HG02759 (cell line): ENCODE results near the gene NAGS.
"Not testable (repeated sequence)": the region's sequence is repeated elsewhere in the genome, so short reads cannot be mapped to it uniquely, and the experiment has no call there.

Experiments used
- ATAC-seq: cut with Tn5 transposase; IDR thresholded peaks from one replicate; pipeline ENCODE4 v1.9.1; 2021; ENCODE audit warnings: mild to moderate bottlenecking, moderate library complexity; ENCODE audit not compliant: unreplicated experiment

NAGS gene

DNA sequence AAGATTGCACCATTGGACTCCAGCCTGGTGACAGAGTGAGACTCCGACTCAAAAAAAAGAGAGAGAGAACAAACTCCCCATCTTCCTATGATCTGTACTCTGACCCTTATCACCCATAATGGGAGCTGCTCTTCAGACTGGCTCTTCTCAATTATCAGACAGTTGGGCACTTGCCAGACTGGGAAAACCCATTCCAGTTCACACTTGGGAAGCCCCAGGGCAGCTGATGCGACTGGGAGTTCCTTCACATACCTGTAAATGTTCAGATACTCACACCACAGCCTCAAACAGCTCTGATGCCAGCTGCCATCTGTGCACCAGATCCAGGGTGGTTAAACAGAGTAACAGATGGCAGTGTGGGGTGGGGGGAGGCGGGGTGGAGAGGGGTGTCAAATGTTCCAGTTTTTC, 34.2 kb downstream of the NAGS start:
- no peak for ATAC-seq

- no peak for ATAC-seq
Observed at GRCh38 chr17:44039829-44040635, 35.6 kb downstream of the NAGS start.

DNA sequence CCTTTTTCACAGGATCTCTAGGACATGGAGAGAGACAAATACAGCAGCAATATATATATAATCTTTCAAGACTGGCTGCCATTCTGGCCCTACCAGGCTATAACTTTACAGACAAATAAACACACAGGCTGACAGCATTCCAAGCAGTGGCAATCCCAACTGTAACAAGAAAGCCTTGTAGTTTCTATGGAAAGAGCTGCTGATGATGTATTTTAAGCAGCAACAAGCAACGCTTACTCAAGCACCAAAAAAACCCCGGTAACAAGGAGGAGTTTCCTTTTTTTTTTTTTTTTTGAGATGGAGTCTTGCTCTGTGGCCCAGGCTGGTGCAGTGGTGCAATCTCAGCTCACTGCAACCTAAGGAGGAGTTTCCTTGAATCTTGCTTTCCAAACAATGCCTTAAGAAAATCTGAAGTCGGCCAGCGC, 38.9 kb downstream of the NAGS start:
- no peak for ATAC-seq

DNA sequence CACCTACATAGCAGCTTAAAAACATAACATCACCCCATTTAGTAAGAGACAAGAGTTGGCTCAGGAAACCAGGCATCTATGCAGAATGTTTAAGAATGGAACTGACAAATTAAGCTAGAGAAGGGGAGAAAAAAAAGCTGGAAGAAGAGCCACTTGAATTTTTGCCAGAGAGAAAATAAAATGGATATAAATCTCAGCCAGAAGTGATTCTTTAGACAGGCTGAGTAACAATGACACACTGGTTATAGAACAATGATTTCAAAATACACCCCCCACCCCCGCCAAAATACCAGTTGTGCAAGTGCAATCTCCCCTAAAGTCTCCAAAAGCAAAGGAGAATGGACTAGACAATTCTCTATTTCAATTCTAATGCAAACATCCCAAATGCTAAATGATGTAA, 39.6 kb downstream of the NAGS start:
- ATAC-seq, result no peak

DNA sequence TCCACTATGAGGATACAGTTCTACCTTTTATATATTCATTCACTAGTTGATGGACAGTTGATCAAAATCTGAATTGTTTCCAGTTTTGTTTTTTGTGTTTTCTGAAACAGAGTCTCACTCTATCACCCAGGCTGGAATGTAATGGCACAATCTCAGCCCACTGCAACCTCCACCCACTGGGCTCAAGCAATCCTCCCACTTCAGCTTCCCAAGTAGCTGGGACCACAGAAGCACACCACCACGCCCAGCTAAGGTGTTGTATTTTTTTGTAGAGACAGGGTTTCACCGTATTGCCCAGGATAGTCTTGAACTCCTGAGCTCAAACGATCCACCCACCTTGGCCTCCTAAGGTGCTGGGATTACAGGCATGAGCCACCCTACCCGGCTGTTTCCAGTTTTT, 41.1 kb downstream of the NAGS start:
- no peak for ATAC-seq

GRCh38 chr17:44046893-44047292, 42.5 kb downstream of the NAGS start:
- not testable (repeated sequence) for ATAC-seq

GRCh38 chr17:44049294-44050060, 45.1 kb downstream of the NAGS start:
- ATAC-seq, result no peak

GRCh38 chr17:44053125-44053872, 48.9 kb downstream of the NAGS start:
- ATAC-seq, result no peak
